ENCODE data around the gene RFWD3. TPM values are rescaled to one million over a fixed set of nuclear protein-coding genes. Genes with fewer than 3 reads are reported as not detected.

The RFWD3 gene
- total and polyA plus RNA-seq, 2 donors (not counting 1 experiment from before 2014, with no cell fraction given) = 12.9 to 15.2 TPM

DNA sequence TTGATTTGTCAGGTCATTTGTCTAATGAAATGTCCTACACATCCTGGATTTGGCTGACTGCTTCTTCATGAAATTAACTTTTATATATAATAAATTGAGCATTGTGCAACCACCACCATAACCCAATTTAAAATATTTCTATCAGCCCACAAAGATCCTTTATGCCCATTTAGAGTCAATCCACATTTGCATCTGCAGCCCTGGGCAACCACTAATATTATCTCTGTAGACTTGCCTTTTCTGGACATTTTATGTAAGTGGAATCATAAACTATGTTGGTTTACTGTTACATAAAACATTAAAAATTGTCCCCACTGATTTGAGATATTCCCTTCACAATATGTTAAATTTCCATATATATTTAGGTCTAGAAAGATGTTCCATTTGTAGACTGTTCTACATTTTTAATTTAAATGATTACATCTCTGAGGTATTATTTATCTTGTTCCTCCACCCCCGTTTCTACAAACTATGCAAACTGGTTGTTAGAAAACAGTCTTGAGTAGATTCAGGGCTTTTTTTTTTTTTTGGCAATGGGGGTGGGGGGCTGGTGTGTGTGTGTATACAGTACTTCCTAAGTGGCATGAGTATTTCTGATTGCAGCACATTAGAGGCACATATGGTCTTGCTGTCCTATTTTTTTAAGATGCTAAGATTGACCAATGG lies 16.7 kb downstream of the RFWD3 start:
- TF ChIP-seq, protein P1, sequence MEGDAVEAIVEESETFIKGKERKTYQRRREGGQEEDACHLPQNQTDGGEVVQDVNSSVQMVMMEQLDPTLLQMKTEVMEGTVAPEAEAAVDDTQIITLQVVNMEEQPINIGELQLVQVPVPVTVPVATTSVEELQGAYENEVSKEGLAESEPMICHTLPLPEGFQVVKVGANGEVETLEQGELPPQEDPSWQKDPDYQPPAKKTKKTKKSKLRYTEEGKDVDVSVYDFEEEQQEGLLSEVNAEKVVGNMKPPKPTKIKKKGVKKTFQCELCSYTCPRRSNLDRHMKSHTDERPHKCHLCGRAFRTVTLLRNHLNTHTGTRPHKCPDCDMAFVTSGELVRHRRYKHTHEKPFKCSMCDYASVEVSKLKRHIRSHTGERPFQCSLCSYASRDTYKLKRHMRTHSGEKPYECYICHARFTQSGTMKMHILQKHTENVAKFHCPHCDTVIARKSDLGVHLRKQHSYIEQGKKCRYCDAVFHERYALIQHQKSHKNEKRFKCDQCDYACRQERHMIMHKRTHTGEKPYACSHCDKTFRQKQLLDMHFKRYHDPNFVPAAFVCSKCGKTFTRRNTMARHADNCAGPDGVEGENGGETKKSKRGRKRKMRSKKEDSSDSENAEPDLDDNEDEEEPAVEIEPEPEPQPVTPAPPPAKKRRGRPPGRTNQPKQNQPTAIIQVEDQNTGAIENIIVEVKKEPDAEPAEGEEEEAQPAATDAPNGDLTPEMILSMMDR (conservative IDR thresholded peaks at IDR 0.05 in 1 of 2, IDR thresholded peaks at IDR 0.05 in 1 of 2; ENCODE audit: low read depth in 1 of 2, low read length in 2 of 2) = no peak
- TF ChIP-seq EZH2 (IDR thresholded peaks at IDR 0.05; ENCODE audit: low read length, missing control alignments) = no peak
- H3K27me3 ChIP-seq (ENCODE audit: control insufficient read depth, insufficient read depth, low read length) = no peaks in the 10 kb centered on the region
- no peak overlapping the region for H3K4me2 ChIP-seq (ENCODE audit: extremely low read depth, insufficient read depth, low read length)
- no peak overlapping the region for H3K27ac ChIP-seq (ENCODE audit: insufficient read depth, low read length)
- H3K36me3 ChIP-seq (ENCODE audit: control insufficient read depth, insufficient read depth, low read length) = peaks cover 2% of the 10 kb centered on the region
- H4K20me1 ChIP-seq (ENCODE audit: control insufficient read depth, extremely low read depth, insufficient read depth, low read length) = no peaks in the 10 kb centered on the region
- no peak for DNase-seq (ENCODE audit: low read depth in 2 of 2)
- H3K4me1 ChIP-seq (ENCODE audit: control insufficient read depth, extremely low read depth, insufficient read depth, low read length) = no peaks in the 10 kb centered on the region
- no peak overlapping the region for H3K9ac ChIP-seq (ENCODE audit: insufficient read depth, low read length)
- H3K79me2 ChIP-seq (ENCODE audit: control insufficient read depth, insufficient read depth, low read length) = peaks cover 27% of the 10 kb centered on the region
- no peaks in the 10 kb centered on the region for H3K9me3 ChIP-seq (ENCODE audit: control insufficient read depth, insufficient read depth, low read depth, low read length)
- no peak overlapping the region for H3K4me3 ChIP-seq (replicated peaks in 1 of 4; ENCODE audit: control extremely low read depth in 1 of 4, insufficient read depth in 1 of 4, low read depth in 3 of 4, low read length in 4 of 4)
- no peak overlapping the region for H2AFZ ChIP-seq (ENCODE audit: low read length)

DNA sequence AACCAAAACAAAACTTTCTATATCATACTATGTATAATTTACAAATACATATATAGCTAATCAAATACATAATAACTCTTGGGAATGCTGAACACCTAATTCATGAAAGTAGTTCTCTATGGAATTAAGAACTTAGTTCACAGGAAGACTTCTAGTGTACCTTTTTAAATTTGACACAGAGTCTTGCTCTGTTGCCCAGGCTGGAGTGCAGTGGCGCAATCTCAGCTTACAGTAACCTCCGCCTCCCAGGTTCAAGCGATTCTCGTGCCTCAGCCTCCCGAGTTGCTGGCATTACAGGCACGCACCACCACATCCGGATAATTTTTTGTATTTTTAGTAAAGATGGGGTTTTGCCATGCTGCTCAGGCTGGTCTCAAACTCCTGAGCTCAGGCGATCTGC lies 24.7 kb downstream of the RFWD3 start:
- Histone ChIP-seq H3K9ac (ENCODE audit: insufficient read depth, low read length) (no peak overlapping the region), H3K36me3 (ENCODE audit: control insufficient read depth, insufficient read depth, low read length) (peaks cover 4% of the 10 kb centered on the region), H3K27ac (ENCODE audit: insufficient read depth, low read length) (no peak overlapping the region), H2AFZ (ENCODE audit: low read length) (no peak overlapping the region), H3K4me3 (replicated peaks in 1 of 4; ENCODE audit: control extremely low read depth in 1 of 4, insufficient read depth in 1 of 4, low read depth in 3 of 4, low read length in 4 of 4) (no peak overlapping the region), H3K79me2 (ENCODE audit: control insufficient read depth, insufficient read depth, low read length) (no peaks in the 10 kb centered on the region), H3K4me2 (ENCODE audit: extremely low read depth, insufficient read depth, low read length) (no peak overlapping the region), H4K20me1 (ENCODE audit: control insufficient read depth, extremely low read depth, insufficient read depth, low read length) (no peaks in the 10 kb centered on the region), H3K4me1 (ENCODE audit: control insufficient read depth, extremely low read depth, insufficient read depth, low read length) (no peaks in the 10 kb centered on the region), H3K9me3 (ENCODE audit: control insufficient read depth, insufficient read depth, low read depth, low read length) (no peaks in the 10 kb centered on the region), H3K27me3 (ENCODE audit: control insufficient read depth, insufficient read depth, low read length) (no peaks in the 10 kb centered on the region)
- TF ChIP-seq, protein P1 (conservative IDR thresholded peaks at IDR 0.05 in 1 of 2, IDR thresholded peaks at IDR 0.05 in 1 of 2; ENCODE audit: low read depth in 1 of 2, low read length in 2 of 2) = no peak
- no peak for TF ChIP-seq EZH2 (IDR thresholded peaks at IDR 0.05; ENCODE audit: low read length, missing control alignments)
- no peak for DNase-seq (ENCODE audit: low read depth in 2 of 2)

DNA sequence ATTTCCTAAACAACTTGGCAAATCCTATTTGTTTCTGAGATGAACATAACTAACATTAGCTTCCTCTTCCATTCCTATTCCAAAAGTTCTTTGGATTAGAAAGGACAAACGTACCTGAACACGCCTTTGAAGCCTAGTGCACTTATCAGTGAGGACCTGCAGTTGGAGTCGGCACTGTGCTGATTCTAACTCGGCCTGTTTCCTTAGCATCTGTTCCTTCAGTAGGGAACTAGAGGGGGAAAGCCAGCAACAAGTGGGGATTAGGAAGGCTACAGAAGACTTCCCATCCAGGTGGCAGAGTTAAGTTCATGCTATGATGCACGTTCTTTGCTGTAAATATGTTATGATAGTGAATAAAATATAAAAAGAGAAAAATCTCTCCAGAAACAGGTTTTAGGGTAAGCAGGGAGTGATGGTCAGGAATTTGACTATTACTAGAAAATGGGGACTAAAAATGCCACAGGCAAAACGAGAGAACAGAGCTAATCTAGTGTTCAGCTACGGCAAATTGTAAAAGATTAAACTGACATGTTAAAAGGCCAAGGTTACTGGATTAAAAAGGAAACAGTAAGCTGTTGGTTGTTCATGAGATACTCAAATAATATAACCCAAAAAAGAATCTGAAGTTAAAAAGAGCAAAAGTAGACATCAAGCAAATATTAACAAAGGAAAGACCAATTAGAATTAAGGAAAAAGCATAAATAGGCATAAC lies 28.8 kb downstream of the RFWD3 start:
- Histone ChIP-seq H3K79me2 (ENCODE audit: control insufficient read depth, insufficient read depth, low read length) (no peaks in the 10 kb centered on the region), H3K36me3 (ENCODE audit: control insufficient read depth, insufficient read depth, low read length) (peaks cover 6% of the 10 kb centered on the region), H3K4me3 (replicated peaks in 1 of 4; ENCODE audit: control extremely low read depth in 1 of 4, insufficient read depth in 1 of 4, low read depth in 3 of 4, low read length in 4 of 4) (no peak overlapping the region), H4K20me1 (ENCODE audit: control insufficient read depth, extremely low read depth, insufficient read depth, low read length) (no peaks in the 10 kb centered on the region), H3K4me2 (ENCODE audit: extremely low read depth, insufficient read depth, low read length) (no peak overlapping the region), H3K9ac (ENCODE audit: insufficient read depth, low read length) (no peak overlapping the region), H3K9me3 (ENCODE audit: control insufficient read depth, insufficient read depth, low read depth, low read length) (no peaks in the 10 kb centered on the region), H3K4me1 (ENCODE audit: control insufficient read depth, extremely low read depth, insufficient read depth, low read length) (no peaks in the 10 kb centered on the region), H3K27me3 (ENCODE audit: control insufficient read depth, insufficient read depth, low read length) (no peaks in the 10 kb centered on the region), H3K27ac (ENCODE audit: insufficient read depth, low read length) (no peak overlapping the region), H2AFZ (ENCODE audit: low read length) (no peak overlapping the region)
- TF ChIP-seq EZH2 (IDR thresholded peaks at IDR 0.05; ENCODE audit: low read length, missing control alignments) = no peak
- TF ChIP-seq, protein P1 (conservative IDR thresholded peaks at IDR 0.05 in 1 of 2, IDR thresholded peaks at IDR 0.05 in 1 of 2; ENCODE audit: low read depth in 1 of 2, low read length in 2 of 2) = no peak
- DNase-seq (ENCODE audit: low read depth in 2 of 2) = no peak
